NCI-H128 (cell line): ENCODE measurements around the gene VMP1.

Experiments used
- DNase-seq: peaks from one replicate; lab custom pipeline; 2025; ENCODE audit not compliant: unreplicated experiment; lab: John Stamatoyannopoulos, UW

Gene VMP1

GRCh38 chr17:59707149-59707970 lies at the start of gene VMP1, which contains the start of gene PTRH2:
VMP1 (plus strand) TSS chr17:59707654; CDS start chr17:59731447, 23,793 bp downstream.
PTRH2 (minus strand) TSS chr17:59707430; CDS start chr17:59697978, 9,452 bp downstream.
- peak; percentile 94 for DNase-seq

- DNase-seq, result no peak
Measured at GRCh38 chr17:59666235-59666634, 41.2 kb upstream of the VMP1 start.

GRCh38 chr17:59668816-59669215 lies 38.6 kb upstream of the VMP1 start:
- DNase-seq, result no peak

- DNase-seq, result no peak
Measured at GRCh38 chr17:59669411-59669810, 38.0 kb upstream of the VMP1 start.

- no peak for DNase-seq
Measured at GRCh38 chr17:59669944-59670343, 37.5 kb upstream of the VMP1 start.

GRCh38 chr17:59671386-59671785 lies 36.1 kb upstream of the VMP1 start:
- no peak for DNase-seq

GRCh38 chr17:59675231-59675630 lies 32.2 kb upstream of the VMP1 start:
- no peak for DNase-seq

- no peak for DNase-seq
Measured at GRCh38 chr17:59676716-59677115, 30.7 kb upstream of the VMP1 start.

GRCh38 chr17:59678918-59679317 lies 28.5 kb upstream of the VMP1 start:
- DNase-seq, result no peak

- DNase-seq, result no peak
Measured at GRCh38 chr17:59680314-59680713, 27.1 kb upstream of the VMP1 start.

GRCh38 chr17:59683283-59683682 lies 24.2 kb upstream of the VMP1 start:
- no peak for DNase-seq

- DNase-seq, result no peak
Measured at GRCh38 chr17:59684967-59685366, 22.5 kb upstream of the VMP1 start.

- no peak for DNase-seq
Measured at GRCh38 chr17:59688008-59688407, 19.4 kb upstream of the VMP1 start.

GRCh38 chr17:59688496-59688895 lies 19.0 kb upstream of the VMP1 start:
- DNase-seq, result no peak

GRCh38 chr17:59693582-59693981 lies 13.9 kb upstream of the VMP1 start:
- DNase-seq, result no peak

- no peak for DNase-seq
Measured at GRCh38 chr17:59694344-59694743, 13.1 kb upstream of the VMP1 start.

GRCh38 chr17:59695945-59696681 lies 11.3 kb upstream of the VMP1 start:
- no peak for DNase-seq

GRCh38 chr17:59696682-59697277 lies 10.7 kb upstream of the VMP1 start:
- DNase-seq, result no peak

GRCh38 chr17:59698143-59698542 lies 9.3 kb upstream of the VMP1 start:
- DNase-seq, result no peak

GRCh38 chr17:59699218-59699617 lies 8.2 kb upstream of the VMP1 start:
- no peak for DNase-seq

- DNase-seq, result no peak
Measured at GRCh38 chr17:59699786-59700185, 7.7 kb upstream of the VMP1 start.

GRCh38 chr17:59702304-59702703 lies 5.2 kb upstream of the VMP1 start:
- no peak for DNase-seq
